Measurements from ENCODE around the gene HECW1.

The HECW1 gene

GRCh38 chr7:43408981-43409380, 296.5 kb downstream of the HECW1 start:
- no peak overlapping the region for H3K4ac ChIP-seq (ENCODE audit: low read depth, low read length)
- H3K79me1 ChIP-seq (ENCODE audit: low read length), result no peaks in the 10 kb centered on the region
- WGBS (ENCODE audit: extremely low coverage, insufficient coverage, low lambda C conversion rate), result no CpG with 5 or more reads among the region's 5 CpGs
- no peak overlapping the region for H2BK15ac ChIP-seq (replicated peaks; ENCODE audit: low read depth)
- H3K23ac ChIP-seq (ENCODE audit: low read length), result no peak overlapping the region
- H3K9ac ChIP-seq (ENCODE audit: low read length), result no peak overlapping the region
- H3K18ac ChIP-seq (ENCODE audit: low read length), result no peak overlapping the region
- H3K4me3 ChIP-seq (ENCODE audit: low read length), result no peak overlapping the region
- H3K4me2 ChIP-seq (ENCODE audit: low read length), result no peak overlapping the region
- H4K5ac ChIP-seq (ENCODE audit: low read length), result no peak overlapping the region
- DNase-seq, result no peak
- H3K27me3 ChIP-seq (ENCODE audit: insufficient read depth, low read length, poor library complexity), result no peaks in the 10 kb centered on the region
- no peaks in the 10 kb centered on the region for H3K36me3 ChIP-seq (ENCODE audit: control insufficient read depth, insufficient read depth, low read length)
- H2BK5ac ChIP-seq (ENCODE audit: low read length), result no peak overlapping the region
- no peak overlapping the region for H3K27ac ChIP-seq (ENCODE audit: low read depth, low read length)
- no peaks in the 10 kb centered on the region for H3K79me2 ChIP-seq (ENCODE audit: control insufficient read depth, insufficient read depth, low read length)
- H2AK5ac ChIP-seq (ENCODE audit: low read length), result no peak overlapping the region
- H3K56ac ChIP-seq (ENCODE audit: low read length), result no peak overlapping the region
- H3K4me1 ChIP-seq (ENCODE audit: control insufficient read depth, low read depth, low read length), result no peaks in the 10 kb centered on the region
- H4K8ac ChIP-seq (ENCODE audit: low read depth, low read length), result no peak overlapping the region
- no peak overlapping the region for H2BK120ac ChIP-seq (ENCODE audit: low read depth, low read length)

DNA sequence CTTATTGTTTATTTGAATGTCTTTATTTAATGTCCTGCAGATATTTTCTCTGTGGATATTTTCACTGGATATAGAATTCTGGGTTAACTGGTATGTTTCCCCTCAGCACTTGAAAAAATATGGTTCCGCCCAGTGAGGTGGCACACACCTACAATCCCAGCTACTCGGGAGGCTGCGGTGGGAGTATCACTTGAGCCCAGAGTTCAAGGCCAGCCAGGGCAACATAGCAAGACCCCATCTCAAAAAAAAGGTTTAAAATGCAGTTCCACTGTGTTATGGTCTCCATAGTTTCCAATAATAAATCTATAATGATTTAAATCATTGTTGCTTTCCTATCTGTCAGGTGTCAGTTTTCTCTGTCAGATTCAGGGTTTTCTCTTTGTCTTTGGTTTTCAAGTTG, 305.0 kb downstream of the HECW1 start:
- WGBS (ENCODE audit: extremely low coverage, insufficient coverage, low lambda C conversion rate), result no CpG with 5 or more reads among the region's 3 CpGs
- Histone ChIP-seq H4K5ac (ENCODE audit: low read length) (no peak overlapping the region), H2BK120ac (ENCODE audit: low read depth, low read length) (no peak overlapping the region), H3K4ac (ENCODE audit: low read depth, low read length) (no peak overlapping the region), H2BK5ac (ENCODE audit: low read length) (no peak overlapping the region), H3K18ac (ENCODE audit: low read length) (no peak overlapping the region), H3K56ac (ENCODE audit: low read length) (no peak overlapping the region), H3K79me1 (ENCODE audit: low read length) (no peaks in the 10 kb centered on the region), H3K23ac (ENCODE audit: low read length) (no peak overlapping the region), H4K8ac (ENCODE audit: low read depth, low read length) (no peak overlapping the region), H3K36me3 (ENCODE audit: control insufficient read depth, insufficient read depth, low read length) (no peaks in the 10 kb centered on the region), H3K4me3 (ENCODE audit: low read length) (no peak overlapping the region), H2AK5ac (ENCODE audit: low read length) (no peak overlapping the region), H3K27ac (ENCODE audit: low read depth, low read length) (no peak overlapping the region), H3K27me3 (ENCODE audit: insufficient read depth, low read length, poor library complexity) (no peaks in the 10 kb centered on the region), H3K4me2 (ENCODE audit: low read length) (no peak overlapping the region), H3K79me2 (ENCODE audit: control insufficient read depth, insufficient read depth, low read length) (no peaks in the 10 kb centered on the region), H3K4me1 (ENCODE audit: control insufficient read depth, low read depth, low read length) (no peaks in the 10 kb centered on the region), H2BK15ac (replicated peaks; ENCODE audit: low read depth) (no peak overlapping the region), H3K9ac (ENCODE audit: low read length) (no peak overlapping the region)
- DNase-seq, result no peak

- DNase-seq, result no peak
- no peaks in the 10 kb centered on the region for H3K36me3 ChIP-seq (ENCODE audit: control insufficient read depth, insufficient read depth, low read length)
- no peak overlapping the region for H3K27ac ChIP-seq (ENCODE audit: low read depth, low read length)
- H3K4me3 ChIP-seq (ENCODE audit: low read length), result no peak overlapping the region
- no peak overlapping the region for H3K4me2 ChIP-seq (ENCODE audit: low read length)
- no peaks in the 10 kb centered on the region for H3K27me3 ChIP-seq (ENCODE audit: insufficient read depth, low read length, poor library complexity)
- no peaks in the 10 kb centered on the region for H3K79me1 ChIP-seq (ENCODE audit: low read length)
- H2BK15ac ChIP-seq (replicated peaks; ENCODE audit: low read depth), result no peak overlapping the region
- WGBS (ENCODE audit: extremely low coverage, insufficient coverage, low lambda C conversion rate), result no CpG with 5 or more reads among the region's 2 CpGs
- H3K18ac ChIP-seq (ENCODE audit: low read length), result no peak overlapping the region
- no peak overlapping the region for H4K8ac ChIP-seq (ENCODE audit: low read depth, low read length)
- H3K4ac ChIP-seq (ENCODE audit: low read depth, low read length), result no peak overlapping the region
- no peak overlapping the region for H2AK5ac ChIP-seq (ENCODE audit: low read length)
- no peak overlapping the region for H2BK5ac ChIP-seq (ENCODE audit: low read length)
- H3K9ac ChIP-seq (ENCODE audit: low read length), result no peak overlapping the region
- H4K5ac ChIP-seq (ENCODE audit: low read length), result no peak overlapping the region
- H3K23ac ChIP-seq (ENCODE audit: low read length), result no peak overlapping the region
- H2BK120ac ChIP-seq (ENCODE audit: low read depth, low read length), result no peak overlapping the region
- no peaks in the 10 kb centered on the region for H3K79me2 ChIP-seq (ENCODE audit: control insufficient read depth, insufficient read depth, low read length)
- no peak overlapping the region for H3K56ac ChIP-seq (ENCODE audit: low read length)
- H3K4me1 ChIP-seq (ENCODE audit: control insufficient read depth, low read depth, low read length), result peaks cover 2% of the 10 kb centered on the region
Measured at GRCh38 chr7:43430411-43430810, 318.0 kb downstream of the HECW1 start.

GRCh38 chr7:43431020-43431595, 318.7 kb downstream of the HECW1 start:
- H2BK120ac ChIP-seq (ENCODE audit: low read depth, low read length), result no peak overlapping the region
- no peak overlapping the region for H3K4me2 ChIP-seq (ENCODE audit: low read length)
- H3K36me3 ChIP-seq (ENCODE audit: control insufficient read depth, insufficient read depth, low read length), result no peaks in the 10 kb centered on the region
- H3K18ac ChIP-seq (ENCODE audit: low read length), result no peak overlapping the region
- H2AK5ac ChIP-seq (ENCODE audit: low read length), result no peak overlapping the region
- no peaks in the 10 kb centered on the region for H3K79me2 ChIP-seq (ENCODE audit: control insufficient read depth, insufficient read depth, low read length)
- H3K4ac ChIP-seq (ENCODE audit: low read depth, low read length), result no peak overlapping the region
- no peak overlapping the region for H2BK5ac ChIP-seq (ENCODE audit: low read length)
- no peak overlapping the region for H4K8ac ChIP-seq (ENCODE audit: low read depth, low read length)
- H3K56ac ChIP-seq (ENCODE audit: low read length), result no peak overlapping the region
- no peaks in the 10 kb centered on the region for H3K27me3 ChIP-seq (ENCODE audit: insufficient read depth, low read length, poor library complexity)
- no peak overlapping the region for H2BK15ac ChIP-seq (replicated peaks; ENCODE audit: low read depth)
- H4K5ac ChIP-seq (ENCODE audit: low read length), result no peak overlapping the region
- peak; percentile 88 for DNase-seq
- no peak overlapping the region for H3K23ac ChIP-seq (ENCODE audit: low read length)
- no peak overlapping the region for H3K27ac ChIP-seq (ENCODE audit: low read depth, low read length)
- no peak overlapping the region for H3K4me3 ChIP-seq (ENCODE audit: low read length)
- H3K79me1 ChIP-seq (ENCODE audit: low read length), result no peaks in the 10 kb centered on the region
- H3K4me1 ChIP-seq (ENCODE audit: control insufficient read depth, low read depth, low read length), result peaks cover 2% of the 10 kb centered on the region
- no peak overlapping the region for H3K9ac ChIP-seq (ENCODE audit: low read length)
- no CpG with 5 or more reads among the region's 3 CpGs for WGBS (ENCODE audit: extremely low coverage, insufficient coverage, low lambda C conversion rate)

- H3K4me3 ChIP-seq (ENCODE audit: low read length), result no peak overlapping the region
- no peaks in the 10 kb centered on the region for H3K27me3 ChIP-seq (ENCODE audit: insufficient read depth, low read length, poor library complexity)
- H2BK15ac ChIP-seq (replicated peaks; ENCODE audit: low read depth), result peak overlapping the region; percentile 67
- no CpG with 5 or more reads among the region's 1 CpG for WGBS (ENCODE audit: extremely low coverage, insufficient coverage, low lambda C conversion rate)
- no peak overlapping the region for H3K4me2 ChIP-seq (ENCODE audit: low read length)
- H3K56ac ChIP-seq (ENCODE audit: low read length), result no peak overlapping the region
- no peak overlapping the region for H2BK5ac ChIP-seq (ENCODE audit: low read length)
- no peak overlapping the region for H3K27ac ChIP-seq (ENCODE audit: low read depth, low read length)
- peaks cover 9% of the 10 kb centered on the region for H3K4me1 ChIP-seq (ENCODE audit: control insufficient read depth, low read depth, low read length)
- no peak overlapping the region for H3K23ac ChIP-seq (ENCODE audit: low read length)
- H3K4ac ChIP-seq (ENCODE audit: low read depth, low read length), result peak overlapping the region; percentile 68
- H3K36me3 ChIP-seq (ENCODE audit: control insufficient read depth, insufficient read depth, low read length), result no peaks in the 10 kb centered on the region
- H2BK120ac ChIP-seq (ENCODE audit: low read depth, low read length), result no peak overlapping the region
- no peak overlapping the region for H3K18ac ChIP-seq (ENCODE audit: low read length)
- no peak overlapping the region for H4K8ac ChIP-seq (ENCODE audit: low read depth, low read length)
- DNase-seq, result no peak
- H3K79me1 ChIP-seq (ENCODE audit: low read length), result no peaks in the 10 kb centered on the region
- H3K9ac ChIP-seq (ENCODE audit: low read length), result no peak overlapping the region
- no peak overlapping the region for H2AK5ac ChIP-seq (ENCODE audit: low read length)
- H4K5ac ChIP-seq (ENCODE audit: low read length), result no peak overlapping the region
- no peaks in the 10 kb centered on the region for H3K79me2 ChIP-seq (ENCODE audit: control insufficient read depth, insufficient read depth, low read length)
Measured at GRCh38 chr7:43433639-43434038, 321.2 kb downstream of the HECW1 start.

DNA sequence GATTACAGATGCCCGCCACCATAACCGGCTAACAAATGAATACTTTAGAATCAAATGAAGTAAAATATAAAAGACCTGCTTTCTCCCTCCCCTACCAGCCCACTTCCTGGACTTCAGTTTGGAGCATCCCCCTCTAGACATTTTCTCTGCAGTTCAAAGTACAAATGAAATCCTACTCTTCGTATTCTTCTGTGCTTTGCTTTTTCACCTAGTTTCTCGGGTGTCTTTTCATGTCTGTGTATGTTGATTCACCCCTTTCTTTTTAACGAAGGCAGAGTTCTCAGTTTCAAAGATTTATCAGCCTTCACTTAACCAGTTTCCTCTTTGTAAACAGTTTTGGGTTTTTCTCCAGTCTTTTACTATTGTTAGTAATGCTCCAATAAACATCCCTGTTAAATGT, 324.6 kb downstream of the HECW1 start:
- Histone ChIP-seq H4K5ac (ENCODE audit: low read length) (no peak overlapping the region), H2AK5ac (ENCODE audit: low read length) (no peak overlapping the region), H3K4me1 (ENCODE audit: control insufficient read depth, low read depth, low read length) (peaks cover 10% of the 10 kb centered on the region), H2BK120ac (ENCODE audit: low read depth, low read length) (peak overlapping the region; percentile 99), H3K36me3 (ENCODE audit: control insufficient read depth, insufficient read depth, low read length) (no peaks in the 10 kb centered on the region), H3K79me1 (ENCODE audit: low read length) (no peaks in the 10 kb centered on the region), H3K18ac (ENCODE audit: low read length) (peak overlapping the region; percentile 95), H4K8ac (ENCODE audit: low read depth, low read length) (no peak overlapping the region), H3K23ac (ENCODE audit: low read length) (no peak overlapping the region), H3K4ac (ENCODE audit: low read depth, low read length) (peak overlapping the region; percentile 95), H2BK5ac (ENCODE audit: low read length) (peak overlapping the region; percentile 68), H3K56ac (ENCODE audit: low read length) (no peak overlapping the region), H3K4me3 (ENCODE audit: low read length) (no peak overlapping the region), H3K79me2 (ENCODE audit: control insufficient read depth, insufficient read depth, low read length) (no peaks in the 10 kb centered on the region), H3K27me3 (ENCODE audit: insufficient read depth, low read length, poor library complexity) (no peaks in the 10 kb centered on the region), H3K4me2 (ENCODE audit: low read length) (no peak overlapping the region), H3K27ac (ENCODE audit: low read depth, low read length) (peak overlapping the region; percentile 85), H2BK15ac (replicated peaks; ENCODE audit: low read depth) (peak overlapping the region; percentile 65), H3K9ac (ENCODE audit: low read length) (no peak overlapping the region)
- WGBS (ENCODE audit: extremely low coverage, insufficient coverage, low lambda C conversion rate), result no CpG with 5 or more reads among the region's 5 CpGs
- no peak for DNase-seq

Measured in mesendoderm (in vitro differentiated cells).